GM10248 (cell line): ENCODE data around the gene HNF4A.

Experiments used
- CTCF ChIA-PET: fragments of 300-600 bp; sonication (Branson Sonifier 250); formaldehyde crosslinking; extraction: SDS; loops from one replicate; lab custom pipeline; 2021; ENCODE audit warnings: antibody characterized with exemption; lab: Yijun Ruan, JAX
- POLR2A ChIA-PET: fragments of 350-650 bp; sonication (Branson Sonifier 250); formaldehyde crosslinking; extraction: SDS; loops from one replicate; lab custom pipeline; 2020; ENCODE audit warnings: antibody characterized with exemption; lab: Yijun Ruan, JAX
- DNase-seq: peaks from one replicate; pipeline ENCODE4 v3.0.0; 2012; ENCODE audit errors: extremely low spot score
- CTCF ChIP-seq: IDR thresholded peaks from 2 replicates; pipeline ENCODE4 v1.5.1; 2012; ENCODE audit warnings: mild to moderate bottlenecking, low read depth; ENCODE audit errors: extremely low read depth, missing control alignments, control extremely low read depth

Gene HNF4A

GRCh38 chr20:44475372-44475693 is 119.8 kb downstream of the HNF4A start:
- ChIA-PET CTCF (interaction anchor here (0.7 to 1.7 kb wide), 7 partner anchors 40 to 208 kb away, joined by 3 to 5 read pairs (median 4); no protein-coding TSS in a partner anchor), POLR2A (interaction anchor here (0.6 kb wide), 1 partner anchor 582 kb away, joined by 3 read pairs; no protein-coding TSS in a partner anchor)
- TF ChIP-seq CTCF: no peak
- no peak for DNase-seq

DNA sequence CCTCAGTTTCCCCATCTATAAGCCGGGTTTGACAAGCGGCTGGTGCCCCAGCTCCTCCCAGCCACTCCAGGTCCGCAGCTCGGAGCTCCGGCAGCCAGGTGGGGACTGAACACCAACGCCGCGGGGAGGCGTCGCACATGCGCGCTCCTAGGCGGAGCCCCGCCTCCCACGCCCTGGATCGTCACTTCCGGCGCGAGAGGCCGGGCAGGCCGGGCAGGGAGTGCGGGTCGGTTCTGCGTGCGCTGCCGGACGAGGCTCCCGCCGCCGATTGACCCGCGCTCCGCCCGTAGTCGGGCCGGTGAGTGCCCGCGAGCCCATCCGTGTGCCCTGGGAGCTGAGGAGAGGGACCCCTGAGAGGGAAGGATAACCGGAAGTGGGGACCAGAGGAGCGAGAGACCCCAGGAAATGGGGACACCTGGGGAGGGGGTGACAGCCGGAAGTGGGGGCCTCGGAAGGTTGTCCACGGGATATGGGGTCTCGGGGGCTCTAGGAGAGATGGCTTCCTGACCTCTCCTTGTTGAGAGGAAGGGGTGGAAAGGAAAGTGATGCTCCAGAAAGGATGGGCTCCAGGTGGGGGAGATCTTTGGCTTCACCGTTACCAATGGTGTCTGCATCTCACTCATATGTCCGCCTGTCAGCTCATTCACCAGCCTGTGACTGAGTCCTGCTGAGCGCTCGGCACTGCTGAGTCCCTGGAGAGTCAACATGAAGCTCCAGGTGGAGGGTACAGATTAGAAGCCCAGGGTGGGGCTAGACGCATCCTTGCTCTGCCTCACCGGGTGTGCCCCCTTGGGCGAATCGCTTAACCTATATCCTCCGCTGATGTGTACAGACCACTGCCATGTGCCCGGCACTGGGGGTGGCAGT is 120.4 kb downstream of the HNF4A start, which contains the start of gene TTPAL:
TSS of gene TTPAL (plus strand) at position 181 of the 867 bp plus-strand sequence. CDS start 4,126 bp downstream, outside the sequence.
- peak; percentile 96 for DNase-seq
- ChIA-PET CTCF (interaction anchor here (0.7 to 1.7 kb wide), 8 partner anchors 40 to 207 kb away, joined by 3 to 5 read pairs (median 4); no protein-coding TSS in a partner anchor), POLR2A (interaction anchor here (0.6 to 1.0 kb wide), 2 partner anchors 81 to 582 kb away, joined by 3 read pairs; no protein-coding TSS in a partner anchor)
- TF ChIP-seq CTCF: peak; percentile 38

GRCh38 chr20:44477151-44477550 is 121.7 kb downstream of the HNF4A start:
- ChIA-PET CTCF (interaction anchor here (0.7 kb wide), 1 partner anchor 132 kb away, joined by 3 read pairs; no protein-coding TSS in a partner anchor), POLR2A (no interaction called here)
- no peak for TF ChIP-seq CTCF
- no peak for DNase-seq

GRCh38 chr20:44478206-44478605 is 122.7 kb downstream of the HNF4A start:
- no peak for DNase-seq
- ChIA-PET POLR2A (no interaction called here), CTCF (no interaction called here)
- TF ChIP-seq CTCF: no peak

- POLR2A ChIA-PET: no interaction called here
- TF ChIP-seq CTCF: no peak
- DNase-seq: peak; percentile 30
- CTCF ChIA-PET: interaction anchor here (1.1 to 1.6 kb wide), 3 partner anchors 9 to 205 kb away, joined by 3 to 6 read pairs (median 5); no protein-coding TSS in a partner anchor
Measured at GRCh38 chr20:44479643-44480042, 124.1 kb downstream of the HNF4A start.

DNA sequence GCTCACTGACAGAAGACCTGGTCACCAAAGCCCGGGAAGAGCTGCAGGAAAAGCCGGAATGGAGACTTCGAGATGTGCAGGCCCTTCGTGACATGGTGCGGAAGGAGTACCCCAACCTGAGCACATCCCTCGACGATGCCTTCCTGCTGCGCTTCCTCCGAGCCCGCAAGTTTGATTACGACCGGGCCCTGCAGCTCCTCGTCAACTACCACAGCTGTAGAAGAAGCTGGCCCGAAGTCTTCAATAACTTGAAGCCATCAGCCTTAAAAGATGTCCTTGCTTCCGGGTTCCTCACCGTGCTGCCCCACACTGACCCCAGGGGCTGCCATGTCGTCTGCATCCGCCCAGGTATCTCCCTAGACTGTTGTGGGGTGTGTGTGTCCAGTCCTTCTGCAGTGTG is 124.6 kb downstream of the HNF4A start:
- no peak for DNase-seq
- TF ChIP-seq CTCF: no peak
- ChIA-PET CTCF (interaction anchor here (1.1 to 1.6 kb wide), 3 partner anchors 9 to 204 kb away, joined by 3 to 6 read pairs (median 5); no protein-coding TSS in a partner anchor), POLR2A (no interaction called here)
